Right lobe of liver (tissue), 4 donors: ENCODE measurements around the gene VAPB.

ENCODE experiments used
- POLR2A ChIP-seq: fragments of 450-650 bp; IDR thresholded peaks from one replicate; pipeline ENCODE4 v1.6.1; 2017; ENCODE audit warnings: antibody characterized with exemption, mild to moderate bottlenecking
- TF ChIP-seq, protein P1 (sequence below), 4 donors: fragments of 200-600 bp in 3 of 4; fragments of 450-650 bp in 1 of 4; IDR thresholded peaks; one replicate each; pipeline versions ENCODE4 v1.5.1 to v1.8.0; 2016 to 2022; ENCODE audit warnings: antibody characterized with exemption in 4 of 4, mild to moderate bottlenecking in 2 of 4
- donor health status: DM: no; HTN: no; CAD: no.
- donor health status: DM: no; HTN: no; CAD: no.
- donor health status: DM: no; HTN: yes; CAD: no.

DNA sequence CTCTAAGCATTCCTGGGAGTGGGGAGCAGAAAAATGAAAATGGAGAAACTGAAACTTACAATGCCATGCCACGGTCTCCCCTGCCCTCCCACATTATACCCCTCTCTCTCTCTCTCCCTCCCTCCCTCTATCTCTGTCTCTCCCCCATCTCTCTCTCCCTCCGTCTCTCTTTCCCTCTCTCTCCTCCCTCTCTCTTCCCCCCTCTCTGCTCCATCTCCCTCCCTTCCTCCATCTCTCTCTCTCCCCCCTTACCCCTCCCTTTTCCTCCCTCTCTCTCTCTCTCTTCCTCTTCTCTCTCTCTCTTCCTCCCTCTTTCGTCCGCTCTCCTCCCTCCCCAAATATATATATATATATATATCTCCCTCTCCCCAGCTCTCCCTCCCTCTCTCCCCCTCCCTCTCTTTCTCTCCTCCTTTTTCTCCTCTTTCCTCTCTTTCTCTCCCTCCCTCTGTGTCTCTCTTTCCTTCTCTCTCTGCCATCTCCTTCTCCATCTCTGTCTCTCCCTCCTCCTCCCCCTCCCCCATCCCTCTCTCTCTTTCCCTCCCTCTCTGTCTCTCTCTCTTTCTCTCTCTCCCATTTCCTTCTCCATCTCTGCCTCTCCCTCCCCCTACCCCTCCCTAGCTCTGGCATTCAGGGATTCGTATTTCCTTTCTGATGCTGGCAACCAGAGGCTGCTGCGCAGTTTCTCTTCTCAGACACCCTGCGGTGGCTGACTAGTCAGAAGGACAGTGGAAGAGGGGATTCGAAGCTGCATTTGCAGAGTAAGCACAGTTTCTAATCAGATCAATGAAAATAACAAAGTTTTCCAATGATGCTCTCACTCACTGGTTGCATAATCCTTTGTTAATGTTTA, 13.9 kb upstream of the VAPB start:
- TF ChIP-seq, protein P1, sequence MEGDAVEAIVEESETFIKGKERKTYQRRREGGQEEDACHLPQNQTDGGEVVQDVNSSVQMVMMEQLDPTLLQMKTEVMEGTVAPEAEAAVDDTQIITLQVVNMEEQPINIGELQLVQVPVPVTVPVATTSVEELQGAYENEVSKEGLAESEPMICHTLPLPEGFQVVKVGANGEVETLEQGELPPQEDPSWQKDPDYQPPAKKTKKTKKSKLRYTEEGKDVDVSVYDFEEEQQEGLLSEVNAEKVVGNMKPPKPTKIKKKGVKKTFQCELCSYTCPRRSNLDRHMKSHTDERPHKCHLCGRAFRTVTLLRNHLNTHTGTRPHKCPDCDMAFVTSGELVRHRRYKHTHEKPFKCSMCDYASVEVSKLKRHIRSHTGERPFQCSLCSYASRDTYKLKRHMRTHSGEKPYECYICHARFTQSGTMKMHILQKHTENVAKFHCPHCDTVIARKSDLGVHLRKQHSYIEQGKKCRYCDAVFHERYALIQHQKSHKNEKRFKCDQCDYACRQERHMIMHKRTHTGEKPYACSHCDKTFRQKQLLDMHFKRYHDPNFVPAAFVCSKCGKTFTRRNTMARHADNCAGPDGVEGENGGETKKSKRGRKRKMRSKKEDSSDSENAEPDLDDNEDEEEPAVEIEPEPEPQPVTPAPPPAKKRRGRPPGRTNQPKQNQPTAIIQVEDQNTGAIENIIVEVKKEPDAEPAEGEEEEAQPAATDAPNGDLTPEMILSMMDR (IDR thresholded peaks at IDR 0.05): no peak
- no peak for TF ChIP-seq POLR2A
